Measurements from ENCODE around the gene CBFB. TPM values are rescaled to one million over a fixed set of nuclear protein-coding genes. Genes with fewer than 3 reads are reported as not detected.

CBFB gene
- total RNA-seq, 1 donor from 2014 or later, result 64.5 TPM

DNA sequence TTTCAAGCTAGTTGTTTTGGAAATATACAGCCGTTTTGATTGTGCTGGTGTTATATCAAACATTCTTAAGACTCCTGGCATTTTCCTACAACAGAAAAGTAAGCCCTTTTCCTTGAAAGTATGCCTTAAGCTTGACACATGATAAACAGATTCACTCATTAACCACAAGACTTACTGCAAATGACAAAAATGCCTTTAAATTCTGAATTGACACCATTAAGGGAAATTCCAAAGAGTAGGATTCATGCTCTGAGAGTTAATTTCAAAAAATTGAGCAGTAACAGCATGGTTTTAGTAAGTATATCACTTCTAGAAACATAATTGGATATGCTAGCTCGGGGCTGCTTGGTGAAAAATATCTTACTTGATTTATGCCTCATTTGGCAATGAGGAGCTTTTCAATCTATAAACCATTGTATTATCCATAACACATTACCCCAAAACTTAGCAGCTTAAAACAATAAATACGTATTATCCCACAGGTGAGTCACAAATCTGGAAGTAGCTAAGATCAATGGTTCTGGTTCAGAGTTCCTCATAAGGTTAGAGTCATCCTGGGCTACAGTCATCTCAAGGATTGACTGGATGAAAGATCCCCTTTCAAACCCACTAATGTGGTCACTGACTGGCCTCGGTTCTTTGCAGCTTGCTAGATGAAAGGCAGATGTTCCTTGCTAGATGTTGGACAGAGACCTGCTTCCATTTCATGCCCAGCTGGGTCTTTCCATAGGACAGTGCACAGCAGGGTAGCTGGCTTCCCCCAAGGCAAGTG, 72.5 kb downstream of the CBFB start:
- H3K27me3 ChIP-seq (ENCODE audit: control insufficient read depth, insufficient read depth, low read length), result no peaks in the 10 kb centered on the region
- TF ChIP-seq, protein P1, sequence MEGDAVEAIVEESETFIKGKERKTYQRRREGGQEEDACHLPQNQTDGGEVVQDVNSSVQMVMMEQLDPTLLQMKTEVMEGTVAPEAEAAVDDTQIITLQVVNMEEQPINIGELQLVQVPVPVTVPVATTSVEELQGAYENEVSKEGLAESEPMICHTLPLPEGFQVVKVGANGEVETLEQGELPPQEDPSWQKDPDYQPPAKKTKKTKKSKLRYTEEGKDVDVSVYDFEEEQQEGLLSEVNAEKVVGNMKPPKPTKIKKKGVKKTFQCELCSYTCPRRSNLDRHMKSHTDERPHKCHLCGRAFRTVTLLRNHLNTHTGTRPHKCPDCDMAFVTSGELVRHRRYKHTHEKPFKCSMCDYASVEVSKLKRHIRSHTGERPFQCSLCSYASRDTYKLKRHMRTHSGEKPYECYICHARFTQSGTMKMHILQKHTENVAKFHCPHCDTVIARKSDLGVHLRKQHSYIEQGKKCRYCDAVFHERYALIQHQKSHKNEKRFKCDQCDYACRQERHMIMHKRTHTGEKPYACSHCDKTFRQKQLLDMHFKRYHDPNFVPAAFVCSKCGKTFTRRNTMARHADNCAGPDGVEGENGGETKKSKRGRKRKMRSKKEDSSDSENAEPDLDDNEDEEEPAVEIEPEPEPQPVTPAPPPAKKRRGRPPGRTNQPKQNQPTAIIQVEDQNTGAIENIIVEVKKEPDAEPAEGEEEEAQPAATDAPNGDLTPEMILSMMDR (IDR thresholded peaks at IDR 0.05; ENCODE audit: insufficient read depth, low read length, poor library complexity, severe bottlenecking), result no peak
- H3K4me3 ChIP-seq (ENCODE audit: low read depth, low read length), result no peak overlapping the region
- H3K36me3 ChIP-seq (ENCODE audit: control insufficient read depth, insufficient read depth, low read length), result no peaks in the 10 kb centered on the region
- DNase-seq (ENCODE audit: low read depth), result no peak

DNA sequence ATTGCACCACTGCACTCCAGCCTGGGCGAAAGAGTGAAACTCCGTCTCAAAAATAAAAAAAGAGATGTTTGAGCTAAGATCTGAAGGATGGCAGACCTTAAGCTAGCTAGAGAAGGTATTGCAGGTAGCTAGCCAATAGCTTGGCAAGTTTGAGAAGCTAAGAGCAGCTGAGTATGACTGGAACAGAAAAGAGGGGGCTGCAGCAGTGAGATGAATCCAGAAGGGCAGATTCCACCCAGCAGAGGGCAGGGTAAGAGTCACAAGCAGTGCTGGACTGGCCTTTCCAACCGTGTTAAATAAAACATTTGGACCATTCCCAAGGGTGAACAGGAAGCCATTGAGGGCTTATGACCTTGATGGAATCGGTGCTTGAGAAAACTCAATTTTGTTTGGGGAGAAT, 75.1 kb downstream of the CBFB start:
- no peak for DNase-seq (ENCODE audit: low read depth)
- H3K4me3 ChIP-seq (ENCODE audit: low read depth, low read length), result no peak overlapping the region
- H3K36me3 ChIP-seq (ENCODE audit: control insufficient read depth, insufficient read depth, low read length), result no peaks in the 10 kb centered on the region
- no peaks in the 10 kb centered on the region for H3K27me3 ChIP-seq (ENCODE audit: control insufficient read depth, insufficient read depth, low read length)
- TF ChIP-seq, protein P1 (IDR thresholded peaks at IDR 0.05; ENCODE audit: insufficient read depth, low read length, poor library complexity, severe bottlenecking), result peak; percentile 49

DNA sequence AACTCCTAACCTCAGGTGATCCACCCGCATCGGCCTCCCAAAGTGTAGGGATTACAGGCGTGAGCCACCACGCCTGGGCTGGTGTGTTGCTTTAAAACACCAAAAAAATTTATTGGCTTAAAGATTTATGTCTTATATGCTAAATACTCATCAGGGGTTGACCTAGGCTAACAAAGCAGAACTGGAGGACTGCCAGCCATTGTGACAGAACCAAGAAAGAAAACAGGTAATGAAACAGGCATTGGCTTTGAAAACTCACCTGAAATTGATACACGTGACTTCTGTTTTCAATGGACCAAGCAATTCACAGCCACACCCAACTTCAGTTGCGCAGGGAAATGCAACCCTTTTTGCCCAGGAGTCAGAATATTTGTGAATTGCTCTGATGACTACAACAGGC, 75.9 kb downstream of the CBFB start:
- Histone ChIP-seq H3K36me3 (ENCODE audit: control insufficient read depth, insufficient read depth, low read length) (no peaks in the 10 kb centered on the region), H3K27me3 (ENCODE audit: control insufficient read depth, insufficient read depth, low read length) (no peaks in the 10 kb centered on the region), H3K4me3 (ENCODE audit: low read depth, low read length) (no peak overlapping the region)
- TF ChIP-seq, protein P1 (IDR thresholded peaks at IDR 0.05; ENCODE audit: insufficient read depth, low read length, poor library complexity, severe bottlenecking), result no peak
- DNase-seq (ENCODE audit: low read depth), result no peak

DNA sequence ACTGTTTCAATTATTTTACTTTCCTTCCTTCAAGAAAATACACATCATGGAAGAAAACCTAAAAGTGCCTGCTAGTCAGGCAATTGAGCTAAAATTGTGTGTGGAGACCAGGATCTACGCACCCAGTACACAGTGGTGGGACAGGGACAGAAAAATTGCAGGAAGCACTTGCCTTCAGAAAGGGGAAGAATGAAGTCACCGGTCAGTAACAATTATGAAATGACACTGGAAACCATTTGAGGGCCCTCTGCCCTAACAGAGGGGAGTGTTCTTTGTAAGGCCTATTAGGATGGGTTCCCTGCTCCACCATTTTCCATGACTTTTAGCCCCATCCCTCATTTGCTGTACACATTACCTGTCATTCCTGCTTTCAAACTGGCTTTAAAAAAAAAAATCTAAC, 76.3 kb downstream of the CBFB start:
- Histone ChIP-seq H3K27me3 (ENCODE audit: control insufficient read depth, insufficient read depth, low read length) (no peaks in the 10 kb centered on the region), H3K36me3 (ENCODE audit: control insufficient read depth, insufficient read depth, low read length) (no peaks in the 10 kb centered on the region), H3K4me3 (ENCODE audit: low read depth, low read length) (no peak overlapping the region)
- TF ChIP-seq, protein P1 (IDR thresholded peaks at IDR 0.05; ENCODE audit: insufficient read depth, low read length, poor library complexity, severe bottlenecking), result no peak
- no peak for DNase-seq (ENCODE audit: low read depth)

DNA sequence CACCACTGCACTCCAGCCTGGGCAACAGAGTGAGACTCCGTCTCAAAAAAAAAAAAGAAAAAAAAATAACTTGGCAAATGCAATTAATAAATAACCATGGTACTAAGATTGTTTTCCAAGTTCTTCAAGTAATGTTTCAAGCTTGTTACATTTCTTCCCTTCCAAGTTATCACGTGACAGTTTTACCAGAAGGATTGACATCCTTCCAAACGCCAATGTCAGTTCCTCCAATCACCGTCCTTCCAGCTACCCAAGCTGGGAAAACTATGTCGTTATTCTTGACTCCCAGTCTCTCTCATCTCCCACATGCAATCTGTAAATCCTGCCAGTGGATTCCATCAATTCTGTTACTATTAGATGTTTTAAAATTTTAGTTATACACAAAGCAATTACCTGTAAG, 76.9 kb downstream of the CBFB start:
- no peak for DNase-seq (ENCODE audit: low read depth)
- no peaks in the 10 kb centered on the region for H3K36me3 ChIP-seq (ENCODE audit: control insufficient read depth, insufficient read depth, low read length)
- TF ChIP-seq, protein P1 (IDR thresholded peaks at IDR 0.05; ENCODE audit: insufficient read depth, low read length, poor library complexity, severe bottlenecking), result no peak
- no peak overlapping the region for H3K4me3 ChIP-seq (ENCODE audit: low read depth, low read length)
- H3K27me3 ChIP-seq (ENCODE audit: control insufficient read depth, insufficient read depth, low read length), result no peaks in the 10 kb centered on the region

DNA sequence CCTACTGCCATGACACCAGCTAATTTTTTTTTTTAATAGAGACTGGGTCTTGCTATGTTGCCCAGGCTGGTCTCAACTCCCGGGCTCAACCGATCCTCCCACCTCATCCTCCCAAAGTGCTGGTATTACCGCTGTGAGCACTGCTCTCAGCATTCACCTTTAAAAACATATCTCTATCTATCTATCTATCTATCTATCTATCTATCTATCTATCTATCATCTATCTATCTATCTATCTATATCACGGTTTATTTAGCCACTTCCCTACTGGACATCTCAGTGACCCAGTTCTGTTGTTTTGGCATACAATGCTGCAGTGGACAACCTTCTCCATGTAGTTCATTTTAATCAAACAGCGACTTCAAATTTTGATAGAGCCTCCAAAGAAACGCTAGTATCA, 79.5 kb downstream of the CBFB start:
- no peak overlapping the region for H3K4me3 ChIP-seq (ENCODE audit: low read depth, low read length)

More for the DNA sequence above, 79.5 kb downstream of the CBFB start:
- Histone ChIP-seq H3K27me3 (ENCODE audit: control insufficient read depth, insufficient read depth, low read length) (no peaks in the 10 kb centered on the region), H3K36me3 (ENCODE audit: control insufficient read depth, insufficient read depth, low read length) (no peaks in the 10 kb centered on the region)
- TF ChIP-seq, protein P1 (IDR thresholded peaks at IDR 0.05; ENCODE audit: insufficient read depth, low read length, poor library complexity, severe bottlenecking), result no peak
- DNase-seq (ENCODE audit: low read depth), result no peak

Data from kidney epithelial cell (primary cell).